Effector memory CD8-positive, alpha-beta T cell (primary cell): ENCODE results near the gene BCL2L13.
A peak's percentile ranks its signal among the peaks of the same experiment; 100 is the strongest.

Experiments used
- ATAC-seq: fragments of 150-1000 bp; cut with Tn5 transposase; replicated peaks from 2 replicates; pipeline ENCODE4 v1.10.0; 2021; ENCODE audit warnings: mild to moderate bottlenecking, moderate library complexity
- DNase-seq, 3 experiments: peaks; one replicate each; pipeline ENCODE4 v3.0.0; 2021
- H3K27ac Mint-ChIP-seq, 2 donors: one replicate each; pipeline ENCODE4 v1.8.0; 2022; ENCODE audit warnings: mild to moderate bottlenecking in 2 of 2, mixed read lengths in 2 of 2, moderate library complexity in 2 of 2
- H3K27me3 Mint-ChIP-seq, 2 donors: one replicate each; pipeline ENCODE4 v1.8.0; 2022; ENCODE audit warnings: mixed read lengths in 2 of 2
- H3K36me3 Mint-ChIP-seq: one replicate; pipeline ENCODE4 v1.8.0; 2022; ENCODE audit warnings: mild to moderate bottlenecking, moderate library complexity, mixed read lengths; ENCODE audit not compliant: insufficient read depth
- H3K4me1 Mint-ChIP-seq, 2 donors: one replicate each; pipeline ENCODE4 v1.8.0; 2022; ENCODE audit warnings: low read depth in 2 of 2, mixed read lengths in 2 of 2
- H3K4me3 Mint-ChIP-seq, 2 donors: one replicate each; pipeline ENCODE4 v1.8.0; 2022; ENCODE audit warnings: mild to moderate bottlenecking in 2 of 2, mixed read lengths in 2 of 2, moderate library complexity in 2 of 2
- H3K9me3 Mint-ChIP-seq, 2 donors: one replicate each; pipeline ENCODE4 v1.8.0; 2022; ENCODE audit warnings: mixed read lengths in 2 of 2

Gene BCL2L13

DNA sequence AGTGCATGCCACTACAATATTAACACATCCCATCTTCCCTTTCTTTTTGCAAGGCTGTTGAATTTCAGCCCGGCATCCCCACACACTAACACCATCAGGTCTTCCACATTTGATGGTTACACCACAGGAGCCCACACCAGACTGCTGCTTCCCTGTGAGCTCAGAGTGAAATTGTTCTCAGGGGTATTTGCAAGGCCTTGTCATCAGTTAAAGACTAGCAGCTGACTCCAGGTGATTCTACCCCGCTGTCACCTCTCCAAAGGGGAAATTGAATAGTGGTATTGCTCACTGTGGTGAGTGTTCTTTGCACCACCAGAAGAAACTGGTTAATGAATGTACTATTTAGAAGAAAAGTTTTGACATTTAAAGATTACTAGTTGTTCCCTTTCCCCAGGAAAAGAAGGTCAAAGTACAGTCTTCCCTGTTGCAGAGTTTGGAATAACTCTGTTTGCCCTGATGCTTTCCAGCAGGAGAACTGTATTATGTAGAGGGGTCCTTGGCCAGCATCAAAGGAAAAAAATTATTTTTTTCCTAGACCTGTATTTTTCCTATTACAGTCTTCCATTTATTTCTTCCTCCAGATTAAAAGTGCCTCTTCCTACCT is 93.8 kb downstream of the BCL2L13 start:
- ATAC-seq (no peak), DNase-seq (no peak)
- peaks cover 36% of the 10 kb centered on the region for H3K36me3 Mint-ChIP-seq
- H3K4me3 Mint-ChIP-seq, result no peak overlapping the region
- H3K9me3 Mint-ChIP-seq, result no peaks in the 10 kb centered on the region
- no peaks in the 10 kb centered on the region for H3K27me3 Mint-ChIP-seq
- peak overlapping the region in 1 of 2 donors; percentile 76 for H3K27ac Mint-ChIP-seq
- peaks cover 0 to 2% of the 10 kb centered on the region in 2 donors for H3K4me1 Mint-ChIP-seq

DNA sequence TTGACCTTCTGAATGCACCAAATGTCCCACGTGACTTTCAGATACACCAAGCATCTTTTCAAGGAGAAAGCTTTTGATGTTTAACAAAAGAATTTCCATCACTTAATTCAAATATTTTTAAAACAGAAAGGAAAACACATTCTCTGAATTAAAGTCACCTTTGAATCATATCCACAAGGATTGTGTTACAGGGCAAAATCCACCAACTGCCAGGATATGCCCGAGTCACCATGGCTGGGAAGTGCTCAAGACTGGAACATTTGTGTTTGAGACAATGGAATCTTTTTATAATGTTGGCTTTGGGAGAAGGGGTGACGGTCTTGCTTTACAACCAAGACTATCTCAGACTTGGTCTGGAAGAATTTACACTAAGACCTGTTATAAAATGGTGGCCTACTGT is 94.9 kb downstream of the BCL2L13 start:
- H3K9me3 Mint-ChIP-seq, result no peaks in the 10 kb centered on the region
- DNase-seq (no peak), ATAC-seq (no peak)
- no peaks in the 10 kb centered on the region for H3K27me3 Mint-ChIP-seq
- H3K4me3 Mint-ChIP-seq, result no peak overlapping the region
- peaks cover 0 to 2% of the 10 kb centered on the region in 2 donors for H3K4me1 Mint-ChIP-seq
- peaks cover 47% of the 10 kb centered on the region for H3K36me3 Mint-ChIP-seq
- peak overlapping the region; percentile 0 to 56 for H3K27ac Mint-ChIP-seq

DNA sequence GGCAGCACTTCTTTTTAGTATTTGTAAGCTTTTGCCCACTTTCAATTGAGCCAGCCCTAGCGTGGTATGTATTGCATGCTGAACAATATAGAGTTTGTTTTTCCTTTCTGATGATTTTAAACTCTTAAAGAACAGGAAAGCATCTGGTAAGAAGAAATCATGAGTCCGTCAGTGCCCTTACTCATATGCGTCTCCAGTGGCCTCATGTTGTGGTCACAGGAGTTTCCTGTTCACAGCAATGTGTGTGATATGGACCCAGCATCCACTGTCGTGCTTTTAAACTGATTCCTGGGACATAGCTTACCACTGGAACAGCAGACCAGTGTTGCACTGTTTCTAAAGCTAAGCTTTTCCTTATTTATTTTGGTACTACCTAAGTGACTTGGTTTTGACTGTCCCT is 95.6 kb downstream of the BCL2L13 start:
- Mint-ChIP-seq H3K27me3 (no peaks in the 10 kb centered on the region), H3K27ac (peak overlapping the region; percentile 0 to 56), H3K4me1 (peaks cover 0 to 2% of the 10 kb centered on the region in 2 donors), H3K4me3 (no peak overlapping the region), H3K9me3 (no peaks in the 10 kb centered on the region), H3K36me3 (peaks cover 49% of the 10 kb centered on the region)
- no peak for DNase-seq
- peak; percentile 62 for ATAC-seq

DNA sequence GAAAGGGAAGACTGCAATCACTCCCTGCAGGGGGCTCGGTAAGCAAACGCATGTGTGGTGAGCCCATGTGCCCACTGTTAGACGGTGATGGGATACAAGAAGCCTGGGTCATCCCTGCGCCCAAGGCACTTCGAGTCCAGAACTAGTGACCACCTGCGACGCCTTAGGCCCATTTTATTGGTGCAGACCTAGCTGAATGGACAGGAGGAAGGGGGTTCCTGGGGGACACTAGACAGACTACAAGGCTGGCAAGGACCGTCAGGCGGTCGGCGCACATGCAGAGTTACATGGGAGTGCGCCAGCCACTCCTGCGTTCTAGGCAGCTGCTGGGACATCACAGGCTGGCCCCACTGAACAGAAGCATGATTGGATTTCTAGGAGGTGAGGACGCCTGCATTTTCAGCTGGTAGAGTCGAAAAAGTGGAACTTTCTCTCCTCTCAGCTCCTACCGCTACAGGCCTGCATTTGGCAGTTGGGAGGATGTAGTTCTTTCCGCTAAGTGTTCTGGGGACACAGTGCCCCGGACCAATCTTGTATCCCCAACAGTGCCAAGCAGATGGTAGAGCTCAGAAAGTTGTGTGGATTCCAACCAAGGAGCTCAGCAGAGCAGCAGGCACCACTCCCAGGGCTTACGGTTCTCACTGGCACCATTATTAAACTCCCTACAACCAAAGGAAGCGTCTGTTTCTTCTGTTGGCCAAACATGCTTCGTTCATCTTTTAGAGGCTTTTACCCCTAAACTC is 100.0 kb downstream of the BCL2L13 start:
- no peaks in the 10 kb centered on the region for H3K9me3 Mint-ChIP-seq
- H3K27me3 Mint-ChIP-seq, result no peaks in the 10 kb centered on the region
- peak overlapping the region in 1 of 2 donors; percentile 51 for H3K27ac Mint-ChIP-seq
- peaks cover 4 to 9% of the 10 kb centered on the region in 2 donors for H3K4me1 Mint-ChIP-seq
- DNase-seq (no peak), ATAC-seq (no peak)
- H3K4me3 Mint-ChIP-seq, result no peak overlapping the region
- H3K36me3 Mint-ChIP-seq, result peaks cover 45% of the 10 kb centered on the region

DNA sequence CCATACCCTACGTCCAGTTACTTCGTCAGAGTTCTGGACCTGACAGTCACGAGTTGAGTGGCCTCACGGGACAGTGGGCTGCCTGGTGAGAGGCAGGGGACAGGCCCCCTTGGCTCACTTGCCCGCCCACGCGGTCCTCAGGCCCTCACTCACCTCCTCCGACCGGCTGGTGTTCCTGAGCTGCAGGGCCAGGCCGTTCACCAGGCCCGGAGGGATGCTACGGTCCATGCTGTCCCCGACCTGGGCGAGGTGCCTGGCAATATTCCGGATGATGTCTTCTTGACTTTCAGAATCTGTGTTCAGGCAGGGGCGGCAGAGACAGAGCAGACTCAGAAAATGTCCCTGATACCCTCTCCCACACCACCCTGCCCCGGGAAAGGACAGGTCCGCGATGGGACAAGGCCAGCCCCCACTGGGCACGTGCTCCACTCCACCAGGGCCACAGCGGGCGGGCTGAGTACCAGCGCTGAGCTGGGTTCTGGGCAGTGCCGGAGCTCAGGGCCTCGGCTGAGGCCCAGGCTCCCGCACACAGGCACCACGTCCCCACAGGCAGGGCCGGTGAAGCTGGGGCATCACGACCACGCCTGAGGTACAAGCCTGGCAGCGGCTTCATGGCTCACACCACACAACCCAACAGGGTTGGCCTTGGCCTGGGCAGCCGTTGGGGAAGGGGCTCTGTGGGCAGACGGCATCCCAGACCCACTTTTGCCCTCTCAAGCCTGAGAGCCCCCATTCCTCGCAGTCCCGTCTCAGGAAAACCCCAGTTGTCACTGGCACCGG is 100.8 kb downstream of the BCL2L13 start:
- H3K9me3 Mint-ChIP-seq, result no peaks in the 10 kb centered on the region
- H3K4me3 Mint-ChIP-seq, result no peak overlapping the region
- H3K27me3 Mint-ChIP-seq, result no peaks in the 10 kb centered on the region
- DNase-seq, result no peak
- peaks cover 43% of the 10 kb centered on the region for H3K36me3 Mint-ChIP-seq
- peaks cover 4 to 8% of the 10 kb centered on the region in 2 donors for H3K4me1 Mint-ChIP-seq
- ATAC-seq, result no peak
- H3K27ac Mint-ChIP-seq, result peak overlapping the region in 1 of 2 donors; percentile 67

DNA sequence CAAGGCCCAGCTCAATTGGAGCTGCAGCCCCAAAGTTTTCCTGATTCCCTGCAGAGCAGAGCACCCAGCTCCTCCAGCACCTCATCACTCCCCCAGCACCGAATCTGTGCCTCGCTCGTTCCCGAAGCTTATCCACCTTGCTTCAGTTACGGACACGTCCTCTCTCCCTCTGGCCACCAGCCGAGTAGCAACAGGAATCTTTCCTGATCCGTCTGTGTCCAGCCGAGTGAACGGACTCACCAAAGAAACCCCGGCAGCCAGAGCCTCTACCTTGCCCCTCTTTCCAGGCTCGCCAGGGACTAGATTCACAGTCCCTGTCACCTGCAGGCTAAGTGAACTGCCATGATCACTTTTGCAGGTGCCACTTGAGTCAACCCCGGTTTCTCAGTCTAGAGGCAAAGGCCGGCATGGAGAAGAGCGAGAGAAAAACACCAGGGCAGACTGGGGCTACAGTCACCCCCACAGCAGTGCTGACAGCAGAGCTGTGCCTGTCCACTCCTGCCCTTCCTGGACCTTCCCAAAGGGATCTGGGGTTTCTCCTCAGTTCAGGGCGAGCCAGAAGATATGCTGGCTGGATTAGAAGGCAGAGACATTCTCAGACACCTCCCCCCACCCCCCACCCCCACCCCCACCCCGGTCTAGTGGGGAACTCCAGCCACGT is 103.4 kb downstream of the BCL2L13 start:
- no peak for ATAC-seq
- Mint-ChIP-seq H3K27ac (peak overlapping the region in 1 of 2 donors; percentile 89), H3K9me3 (no peaks in the 10 kb centered on the region), H3K4me1 (peaks cover 9 to 10% of the 10 kb centered on the region in 2 donors), H3K4me3 (no peak overlapping the region), H3K36me3 (peaks cover 23% of the 10 kb centered on the region), H3K27me3 (no peaks in the 10 kb centered on the region)
- no peak for DNase-seq

DNA sequence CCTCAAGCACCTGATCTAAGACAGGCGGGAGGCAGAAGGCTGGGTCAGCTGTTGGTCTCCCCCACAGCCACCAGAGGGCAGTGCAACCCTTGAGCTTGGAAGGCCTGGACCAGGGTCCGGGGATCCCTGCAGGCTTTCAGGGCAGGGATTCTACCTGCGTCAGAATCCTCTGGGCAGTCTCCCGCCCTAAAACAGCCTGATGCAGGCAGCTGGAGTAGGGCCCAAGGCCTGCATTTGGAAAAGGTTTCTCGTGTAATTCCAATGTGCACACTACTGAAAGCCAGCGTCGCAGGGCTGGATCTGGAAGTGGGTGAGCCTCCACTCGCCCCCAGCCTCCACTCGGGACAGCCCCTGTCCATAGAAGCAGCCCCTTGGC is 104.0 kb downstream of the BCL2L13 start:
- Mint-ChIP-seq H3K4me3 (no peak overlapping the region), H3K27me3 (no peaks in the 10 kb centered on the region), H3K27ac (peak overlapping the region in 1 of 2 donors; percentile 89), H3K36me3 (peaks cover 19% of the 10 kb centered on the region), H3K9me3 (no peaks in the 10 kb centered on the region), H3K4me1 (peaks cover 9 to 10% of the 10 kb centered on the region in 2 donors)
- ATAC-seq (peak; percentile 94), DNase-seq (peak; percentile 59 to 62 (median 60))

DNA sequence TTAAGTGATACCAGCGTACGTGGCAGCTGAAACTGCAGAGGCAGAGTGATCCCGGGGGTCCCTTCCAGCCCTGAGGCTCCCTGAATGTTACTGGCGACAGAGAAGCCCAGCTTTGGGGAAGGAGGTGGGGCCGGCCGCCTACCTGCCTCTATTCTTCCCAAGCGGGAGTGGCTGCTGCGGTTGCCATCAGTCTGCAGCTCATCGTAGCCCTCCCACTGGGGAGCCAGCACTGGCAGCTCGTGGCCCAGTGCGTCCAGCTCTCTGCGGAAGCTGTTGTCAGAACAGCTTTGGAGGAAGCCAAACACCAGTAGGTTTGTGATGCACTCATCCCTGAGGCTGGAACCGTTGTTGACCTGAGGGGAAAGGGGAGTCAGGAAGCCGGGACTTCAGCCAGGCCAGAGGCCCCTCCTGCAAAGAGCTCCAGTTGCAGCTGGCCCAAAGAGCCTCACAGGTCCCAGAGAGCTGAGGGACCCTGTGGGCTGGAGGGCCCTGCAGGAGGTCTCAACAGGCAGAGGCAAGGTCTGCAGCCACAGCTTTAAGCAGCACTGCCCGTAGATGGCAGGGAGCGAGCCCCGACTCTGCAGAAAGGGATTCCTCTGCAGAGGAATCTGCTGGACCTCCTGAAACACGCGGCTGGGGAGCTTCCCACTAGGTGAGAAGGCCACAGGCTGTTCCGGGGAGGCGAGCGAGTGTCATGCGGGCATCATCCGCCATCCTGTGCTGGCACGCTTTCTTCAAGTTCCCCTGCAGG is 105.3 kb downstream of the BCL2L13 start:
- H3K4me3 Mint-ChIP-seq, result no peak overlapping the region
- DNase-seq (no peak), ATAC-seq (no peak)
- H3K4me1 Mint-ChIP-seq, result peaks cover 9 to 10% of the 10 kb centered on the region in 2 donors
- no peaks in the 10 kb centered on the region for H3K27me3 Mint-ChIP-seq
- no peaks in the 10 kb centered on the region for H3K9me3 Mint-ChIP-seq
- H3K27ac Mint-ChIP-seq, result peak overlapping the region; percentile 15 to 59
- H3K36me3 Mint-ChIP-seq, result peaks cover 16% of the 10 kb centered on the region

DNA sequence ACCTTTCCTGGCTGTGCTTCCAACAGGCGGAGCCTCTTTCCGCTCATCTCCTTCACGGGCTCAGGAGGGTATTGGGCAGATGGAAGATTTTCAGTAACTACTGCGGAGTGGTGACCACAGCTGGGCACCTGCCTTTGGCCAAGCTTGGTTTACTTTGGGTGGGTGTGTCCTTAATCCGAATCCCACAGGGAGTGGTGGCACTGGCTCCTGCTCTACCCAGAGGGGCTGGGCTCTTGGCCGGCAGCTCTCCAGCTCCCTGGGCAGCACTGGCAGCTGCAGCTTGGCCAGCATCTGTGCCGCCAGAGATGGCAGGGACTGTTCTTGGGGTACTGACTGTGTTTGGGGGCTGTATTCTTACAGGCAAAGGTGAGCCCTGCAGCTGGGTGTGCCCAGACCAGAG is 105.9 kb downstream of the BCL2L13 start:
- Mint-ChIP-seq H3K27me3 (no peaks in the 10 kb centered on the region), H3K27ac (peak overlapping the region; percentile 15 to 59), H3K36me3 (peaks cover 17% of the 10 kb centered on the region), H3K9me3 (no peaks in the 10 kb centered on the region), H3K4me1 (peaks cover 9 to 10% of the 10 kb centered on the region in 2 donors), H3K4me3 (no peak overlapping the region)
- ATAC-seq (no peak), DNase-seq (no peak)

DNA sequence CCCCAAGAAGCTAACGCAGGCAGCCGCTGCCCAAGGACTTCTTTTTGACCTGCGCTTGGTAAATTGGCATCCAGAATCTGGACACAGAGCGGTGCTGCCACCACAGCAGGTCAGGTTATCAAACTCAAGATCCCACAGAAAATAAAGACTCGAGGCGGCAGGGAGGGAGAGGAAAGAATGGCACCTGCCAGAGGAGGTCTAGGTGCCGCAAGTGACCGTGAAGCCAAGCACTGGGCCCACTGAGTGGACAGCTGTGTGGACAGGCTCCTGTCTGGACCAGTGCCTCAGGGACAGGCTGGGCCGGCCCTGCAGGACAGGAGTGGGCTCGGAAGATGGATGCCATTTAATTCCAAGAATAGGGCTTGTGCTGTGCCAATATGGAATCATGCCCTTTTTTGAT is 108.4 kb downstream of the BCL2L13 start:
- peaks cover 17% of the 10 kb centered on the region for H3K36me3 Mint-ChIP-seq
- no peaks in the 10 kb centered on the region for H3K27me3 Mint-ChIP-seq
- ATAC-seq (no peak), DNase-seq (no peak)
- H3K9me3 Mint-ChIP-seq, result no peaks in the 10 kb centered on the region
- no peak overlapping the region for H3K27ac Mint-ChIP-seq
- H3K4me1 Mint-ChIP-seq, result peaks cover 7 to 8% of the 10 kb centered on the region in 2 donors
- no peak overlapping the region for H3K4me3 Mint-ChIP-seq

DNA sequence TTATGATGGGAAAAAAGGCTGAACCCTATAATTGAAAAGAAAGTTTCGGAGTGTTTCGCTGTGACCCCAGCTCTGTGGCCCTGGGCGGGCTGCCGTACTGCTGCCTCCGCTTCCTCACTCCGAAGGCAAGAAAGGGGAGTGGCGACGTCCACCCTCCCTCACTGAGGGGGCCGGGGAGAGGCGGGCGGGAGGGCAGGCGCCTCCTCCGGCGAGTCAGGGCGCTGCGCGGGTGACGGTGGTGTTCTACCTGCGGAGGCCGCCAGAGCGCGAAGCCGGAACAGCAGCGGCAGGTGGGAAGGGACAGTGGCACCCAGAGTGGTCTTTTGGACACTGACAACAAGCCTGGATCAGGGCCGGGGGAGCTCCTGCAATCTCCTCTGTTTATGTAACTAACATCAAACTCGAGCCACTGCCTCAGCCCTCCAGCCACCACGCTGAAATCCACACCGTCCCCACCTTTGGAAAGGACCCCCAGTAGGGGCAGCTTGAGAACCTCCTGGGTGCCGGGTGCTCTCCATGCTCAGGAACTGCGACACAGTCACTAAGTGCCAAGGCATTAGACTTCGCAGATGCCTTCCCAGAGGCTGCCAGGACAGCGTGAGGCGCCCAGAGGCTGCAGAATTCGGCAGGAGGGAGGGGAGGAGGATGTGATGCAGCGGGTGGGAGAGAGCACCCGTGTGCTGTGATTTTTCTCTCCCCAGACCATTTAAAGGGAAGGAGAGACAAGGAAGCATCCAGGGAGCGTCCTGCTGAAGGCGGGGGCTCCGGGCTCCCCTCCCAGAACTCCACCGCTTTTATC is 110.2 kb downstream of the BCL2L13 start:
- Mint-ChIP-seq H3K4me1 (peaks cover 5 to 6% of the 10 kb centered on the region in 2 donors), H3K36me3 (peaks cover 21% of the 10 kb centered on the region), H3K27me3 (no peaks in the 10 kb centered on the region), H3K9me3 (no peaks in the 10 kb centered on the region), H3K4me3 (no peak overlapping the region), H3K27ac (no peak overlapping the region)
- ATAC-seq (no peak), DNase-seq (no peak)
